C4-2B (cell line): ENCODE results near the gene GRIA1.

ENCODE experiments used
- ZFX ChIP-seq: fragments of 450-650 bp; IDR thresholded peaks from 2 replicates; pipeline ENCODE4 v1.6.1; 2017
- TF ChIP-seq, protein P1 (sequence below): fragments of 450-650 bp; conservative IDR thresholded peaks from 2 replicates; pipeline ENCODE4 v1.5.1; 2017; ENCODE audit warnings: mild to moderate bottlenecking

- TF ChIP-seq, protein P1, sequence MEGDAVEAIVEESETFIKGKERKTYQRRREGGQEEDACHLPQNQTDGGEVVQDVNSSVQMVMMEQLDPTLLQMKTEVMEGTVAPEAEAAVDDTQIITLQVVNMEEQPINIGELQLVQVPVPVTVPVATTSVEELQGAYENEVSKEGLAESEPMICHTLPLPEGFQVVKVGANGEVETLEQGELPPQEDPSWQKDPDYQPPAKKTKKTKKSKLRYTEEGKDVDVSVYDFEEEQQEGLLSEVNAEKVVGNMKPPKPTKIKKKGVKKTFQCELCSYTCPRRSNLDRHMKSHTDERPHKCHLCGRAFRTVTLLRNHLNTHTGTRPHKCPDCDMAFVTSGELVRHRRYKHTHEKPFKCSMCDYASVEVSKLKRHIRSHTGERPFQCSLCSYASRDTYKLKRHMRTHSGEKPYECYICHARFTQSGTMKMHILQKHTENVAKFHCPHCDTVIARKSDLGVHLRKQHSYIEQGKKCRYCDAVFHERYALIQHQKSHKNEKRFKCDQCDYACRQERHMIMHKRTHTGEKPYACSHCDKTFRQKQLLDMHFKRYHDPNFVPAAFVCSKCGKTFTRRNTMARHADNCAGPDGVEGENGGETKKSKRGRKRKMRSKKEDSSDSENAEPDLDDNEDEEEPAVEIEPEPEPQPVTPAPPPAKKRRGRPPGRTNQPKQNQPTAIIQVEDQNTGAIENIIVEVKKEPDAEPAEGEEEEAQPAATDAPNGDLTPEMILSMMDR = no peak
- TF ChIP-seq ZFX = no peak
These were observed 43.6 kb downstream of the GRIA1 start for GRCh38 chr5:153534102-153534501.
